Stimulated activated effector memory CD8-positive, alpha-beta T cell treated with anti-CD3 and anti-CD28 coated beads, Interleukin-12 subunit alpha, Interleukin-12 subunit beta, amount 100 ng/mL, for 72 hours (primary cell): ENCODE results near the gene ANO1.
A peak's percentile ranks its signal among the peaks of the same experiment; 100 is the strongest.

Experiments used
- ATAC-seq: fragments of 150-1000 bp; cut with Tn5 transposase; 2 replicates; pipeline ENCODE4 v1.10.0; 2021
- DNase-seq, 2 donors: peaks; one replicate each; pipeline ENCODE4 v3.0.0; 2021 to 2022; ENCODE audit warnings: low spot score in 2 of 2
- H3K27ac Mint-ChIP-seq: one replicate; pipeline ENCODE4 v1.8.0; 2022; ENCODE audit warnings: mild to moderate bottlenecking, mixed read lengths
- H3K36me3 Mint-ChIP-seq: one replicate; pipeline ENCODE4 v1.8.0; 2022; ENCODE audit warnings: mild to moderate bottlenecking, mixed read lengths
- H3K4me1 Mint-ChIP-seq: one replicate; pipeline ENCODE4 v1.8.0; 2022; ENCODE audit warnings: mixed read lengths
- H3K4me3 Mint-ChIP-seq: one replicate; pipeline ENCODE4 v1.8.0; 2022; ENCODE audit warnings: mild to moderate bottlenecking, mixed read lengths
- H3K9me3 Mint-ChIP-seq: one replicate; pipeline ENCODE4 v1.8.0; 2022; ENCODE audit warnings: mixed read lengths

The ANO1 gene

GRCh38 chr11:70092959-70093715 is 15.0 kb downstream of the ANO1 start:
- Mint-ChIP-seq H3K9me3 (no peaks in the 10 kb centered on the region), H3K27ac (no peak overlapping the region), H3K36me3 (no peaks in the 10 kb centered on the region), H3K4me3 (no peak overlapping the region), H3K4me1 (no peaks in the 10 kb centered on the region)
- ATAC-seq: no peak
- no peak for DNase-seq

- no peak for ATAC-seq
- Mint-ChIP-seq H3K9me3 (no peaks in the 10 kb centered on the region), H3K4me1 (no peaks in the 10 kb centered on the region), H3K4me3 (no peak overlapping the region), H3K27ac (peak overlapping the region; percentile 64), H3K36me3 (no peaks in the 10 kb centered on the region)
- DNase-seq: no peak
These were observed 17.6 kb downstream of the ANO1 start for GRCh38 chr11:70095541-70096252.

DNA sequence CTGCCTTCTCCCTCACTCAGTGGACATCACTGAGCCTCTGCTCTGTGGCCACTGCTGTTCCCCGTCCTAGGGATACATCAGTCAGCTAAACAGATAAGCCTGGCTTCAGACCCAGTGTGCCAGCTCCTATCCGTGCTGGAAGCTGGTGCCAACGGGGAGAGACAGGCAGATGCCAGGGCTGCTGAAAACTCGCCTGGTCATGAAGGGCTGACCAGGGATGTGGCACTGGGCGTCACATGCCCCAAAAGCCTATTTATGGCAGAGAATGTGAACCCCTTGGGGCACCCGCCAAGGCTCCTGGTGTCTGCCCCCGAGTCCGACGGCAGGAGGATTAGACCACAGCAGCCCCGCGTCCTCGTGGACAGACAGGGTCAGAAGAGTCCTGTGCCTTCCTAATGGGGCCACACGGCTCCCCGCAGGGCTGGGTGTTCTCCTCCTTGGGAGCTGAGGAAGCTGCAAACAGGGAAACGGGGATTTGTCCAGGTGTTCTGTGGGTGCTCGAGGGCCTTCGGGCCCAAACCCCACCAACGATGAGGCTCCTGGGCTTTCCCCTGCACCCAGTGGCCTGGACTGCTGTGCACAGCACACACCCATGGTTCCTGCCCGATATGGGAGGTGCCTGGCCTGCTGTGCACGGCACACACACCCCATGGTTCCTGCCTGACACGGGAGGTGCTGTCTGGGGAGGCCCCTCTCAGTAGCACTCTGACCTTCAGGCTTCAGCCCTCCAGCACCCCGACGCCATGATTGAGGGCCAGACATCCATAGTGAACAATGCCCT is 19.9 kb downstream of the ANO1 start:
- DNase-seq: no peak
- H3K4me1 Mint-ChIP-seq: no peaks in the 10 kb centered on the region
- no peaks in the 10 kb centered on the region for H3K9me3 Mint-ChIP-seq

GRCh38 chr11:70098936-70099335 is 20.8 kb downstream of the ANO1 start:
- Mint-ChIP-seq H3K4me3 (no peak overlapping the region), H3K9me3 (no peaks in the 10 kb centered on the region), H3K27ac (no peak overlapping the region), H3K36me3 (no peaks in the 10 kb centered on the region), H3K4me1 (no peaks in the 10 kb centered on the region)
- DNase-seq (no peak), ATAC-seq (no peak)

More for the DNA sequence above, 19.9 kb downstream of the ANO1 start:
- H3K36me3 Mint-ChIP-seq: no peaks in the 10 kb centered on the region
- H3K4me3 Mint-ChIP-seq: no peak overlapping the region
- no peak overlapping the region for H3K27ac Mint-ChIP-seq
- ATAC-seq: no peak

DNA sequence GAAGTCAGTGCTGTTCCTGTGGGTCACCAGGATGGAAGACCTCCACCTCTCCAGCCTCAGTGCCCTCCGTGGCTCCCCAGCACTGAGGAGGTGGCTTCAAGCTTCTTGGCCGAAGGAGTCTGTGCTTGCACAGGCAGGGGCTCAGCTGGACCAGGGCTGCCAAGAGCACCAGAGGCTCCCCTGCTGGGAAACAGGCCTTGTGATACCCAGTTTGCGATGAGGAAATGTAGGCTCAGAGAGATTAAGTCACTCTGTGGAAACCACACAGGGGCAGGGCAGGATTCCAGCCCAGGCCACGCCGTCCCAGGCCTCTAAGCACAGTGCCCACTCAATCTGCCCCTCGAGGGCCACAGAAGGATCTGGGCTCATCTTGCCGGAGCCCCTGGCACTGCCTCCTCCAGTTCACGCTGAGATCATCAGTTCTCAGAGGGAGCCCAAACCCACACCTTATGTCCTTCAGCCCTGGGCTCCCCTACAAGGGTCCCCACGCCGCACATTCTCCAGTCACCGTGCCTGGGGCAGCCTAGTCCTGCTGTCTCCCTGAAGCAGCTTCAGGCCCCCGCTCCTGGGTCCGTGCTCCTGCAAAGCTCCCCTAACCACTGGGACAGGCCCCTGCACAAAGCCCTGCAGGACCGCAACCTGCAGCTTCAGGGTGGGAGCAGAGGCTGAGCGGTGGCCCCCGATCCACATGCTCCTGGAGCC is 21.6 kb downstream of the ANO1 start:
- H3K4me1 Mint-ChIP-seq: no peaks in the 10 kb centered on the region

GRCh38 chr11:70100280-70100603 is 22.1 kb downstream of the ANO1 start:
- ATAC-seq (no peak), DNase-seq (no peak)
- no peak overlapping the region for H3K27ac Mint-ChIP-seq
- no peaks in the 10 kb centered on the region for H3K4me1 Mint-ChIP-seq
- H3K9me3 Mint-ChIP-seq: no peaks in the 10 kb centered on the region
- H3K4me3 Mint-ChIP-seq: no peak overlapping the region
- no peaks in the 10 kb centered on the region for H3K36me3 Mint-ChIP-seq

More for the DNA sequence above, 21.6 kb downstream of the ANO1 start:
- no peak for ATAC-seq
- Mint-ChIP-seq H3K27ac (no peak overlapping the region), H3K36me3 (no peaks in the 10 kb centered on the region), H3K4me3 (no peak overlapping the region), H3K9me3 (no peaks in the 10 kb centered on the region)
- DNase-seq: no peak

GRCh38 chr11:70100791-70101190 is 22.7 kb downstream of the ANO1 start:
- Mint-ChIP-seq H3K27ac (no peak overlapping the region), H3K4me3 (no peak overlapping the region), H3K4me1 (no peaks in the 10 kb centered on the region), H3K9me3 (no peaks in the 10 kb centered on the region), H3K36me3 (no peaks in the 10 kb centered on the region)
- no peak for ATAC-seq
- no peak for DNase-seq

GRCh38 chr11:70103256-70103975 is 25.3 kb downstream of the ANO1 start:
- ATAC-seq (no peak), DNase-seq (no peak)
- Mint-ChIP-seq H3K9me3 (no peaks in the 10 kb centered on the region), H3K36me3 (no peaks in the 10 kb centered on the region), H3K4me3 (no peak overlapping the region), H3K4me1 (no peaks in the 10 kb centered on the region), H3K27ac (no peak overlapping the region)

GRCh38 chr11:70104419-70104818 is 26.3 kb downstream of the ANO1 start:
- Mint-ChIP-seq H3K27ac (no peak overlapping the region), H3K4me3 (no peak overlapping the region), H3K4me1 (no peaks in the 10 kb centered on the region), H3K9me3 (no peaks in the 10 kb centered on the region), H3K36me3 (no peaks in the 10 kb centered on the region)
- ATAC-seq: no peak
- no peak for DNase-seq

- Mint-ChIP-seq H3K4me3 (no peak overlapping the region), H3K27ac (no peak overlapping the region)
- no peak for DNase-seq
These were observed 26.8 kb downstream of the ANO1 start for GRCh38 chr11:70104961-70105360.

GRCh38 chr11:70105369-70105754 is 27.2 kb downstream of the ANO1 start:
- DNase-seq (no peak), ATAC-seq (no peak)
- no peak overlapping the region for H3K4me3 Mint-ChIP-seq
- H3K9me3 Mint-ChIP-seq: no peaks in the 10 kb centered on the region
- no peaks in the 10 kb centered on the region for H3K4me1 Mint-ChIP-seq
- H3K27ac Mint-ChIP-seq: no peak overlapping the region
- H3K36me3 Mint-ChIP-seq: no peaks in the 10 kb centered on the region

More at GRCh38 chr11:70104961-70105360, 26.8 kb downstream of the ANO1 start:
- Mint-ChIP-seq H3K36me3 (no peaks in the 10 kb centered on the region), H3K9me3 (no peaks in the 10 kb centered on the region), H3K4me1 (no peaks in the 10 kb centered on the region)
- no peak for ATAC-seq

DNA sequence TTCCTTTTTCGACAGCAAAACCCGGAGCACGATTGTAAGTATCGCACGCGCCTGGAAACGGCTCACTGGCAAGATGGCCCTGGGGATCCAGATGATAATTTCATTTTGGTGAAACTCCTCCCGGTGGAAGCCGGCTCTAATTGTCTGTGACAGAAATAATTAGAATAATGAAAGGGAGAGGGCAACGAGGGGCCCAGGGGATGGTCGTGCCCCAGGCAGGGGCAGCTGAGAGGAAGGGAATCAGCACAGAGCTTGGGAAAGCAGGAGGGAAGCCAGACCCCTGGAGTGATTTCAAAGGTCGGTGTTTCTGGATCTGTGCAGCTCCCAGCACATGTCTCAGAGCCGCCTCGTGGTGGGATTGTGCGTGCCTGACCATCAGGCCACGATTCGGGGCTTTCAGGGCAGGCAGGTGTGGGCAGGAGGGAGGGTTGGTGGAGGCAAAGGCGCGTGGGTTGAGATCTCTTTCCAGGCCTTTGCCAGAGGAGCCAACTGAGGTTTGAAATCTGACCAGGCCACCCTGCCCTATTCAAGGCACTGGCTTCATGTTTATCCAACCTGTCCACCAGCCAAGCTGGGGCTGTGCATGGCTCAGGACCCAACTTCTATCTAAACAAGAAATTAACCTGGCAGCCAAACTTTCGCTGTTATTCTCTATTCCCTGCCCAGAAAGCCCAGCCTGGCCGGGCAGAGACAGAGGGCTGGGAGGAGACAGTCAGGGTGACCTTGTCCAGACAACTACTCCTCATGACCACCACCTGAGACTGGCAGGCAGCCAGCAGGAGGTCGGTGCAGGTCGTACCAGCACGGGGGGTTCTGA is 27.8 kb downstream of the ANO1 start:
- H3K36me3 Mint-ChIP-seq: no peaks in the 10 kb centered on the region
- no peak overlapping the region for H3K4me3 Mint-ChIP-seq
- H3K27ac Mint-ChIP-seq: no peak overlapping the region
- ATAC-seq (no peak), DNase-seq (no peak)
- peaks cover under 1% of the 10 kb centered on the region for H3K4me1 Mint-ChIP-seq
- H3K9me3 Mint-ChIP-seq: no peaks in the 10 kb centered on the region

- no peak for DNase-seq
- Mint-ChIP-seq H3K36me3 (no peaks in the 10 kb centered on the region), H3K9me3 (no peaks in the 10 kb centered on the region), H3K4me3 (no peak overlapping the region), H3K4me1 (peaks cover 8% of the 10 kb centered on the region), H3K27ac (no peak overlapping the region)
- no peak for ATAC-seq
These were observed 28.6 kb downstream of the ANO1 start for GRCh38 chr11:70106757-70107156.

- Mint-ChIP-seq H3K4me3 (no peak overlapping the region), H3K4me1 (peaks cover 13% of the 10 kb centered on the region), H3K9me3 (no peaks in the 10 kb centered on the region), H3K27ac (no peak overlapping the region), H3K36me3 (no peaks in the 10 kb centered on the region)
- no peak for DNase-seq
- ATAC-seq: no peak
These were observed 29.1 kb downstream of the ANO1 start for GRCh38 chr11:70107191-70107590.
